ENCODE data around the gene GRAMD1A.
"Not testable (repeated sequence)": the region's sequence is repeated elsewhere in the genome, so short reads cannot be mapped to it uniquely, and the experiment has no call there.

Gene GRAMD1A

DNA sequence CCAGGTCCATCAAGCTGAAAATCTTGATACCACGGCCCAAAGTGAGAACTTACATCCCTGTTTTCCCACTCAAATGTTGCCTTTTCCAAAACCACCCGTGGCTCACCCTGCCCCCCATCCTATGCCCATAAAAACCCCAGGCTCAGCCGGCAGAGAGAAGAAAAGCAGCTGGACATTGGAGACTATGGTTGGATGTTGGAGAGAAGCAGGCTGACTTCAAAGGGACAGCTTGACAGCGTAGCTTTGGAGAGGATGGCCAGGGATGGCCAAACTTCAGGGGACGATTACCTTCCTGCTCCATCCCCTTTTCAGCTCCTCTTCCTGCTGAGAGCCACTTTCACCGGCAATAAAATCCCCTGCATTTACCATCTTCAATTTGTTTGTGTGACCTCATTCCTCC is 32.6 kb upstream of the GRAMD1A start:
- ChIA-PET CTCF (interaction anchor here (0.9 to 1.4 kb wide), 2 partner anchors 39 to 175 kb away, joined by 3 read pairs; no protein-coding TSS in a partner anchor), POLR2A (no interaction called here)
- DNase-seq (ENCODE audit: low read depth, low spot score), result no peak
- TF ChIP-seq, protein P1, sequence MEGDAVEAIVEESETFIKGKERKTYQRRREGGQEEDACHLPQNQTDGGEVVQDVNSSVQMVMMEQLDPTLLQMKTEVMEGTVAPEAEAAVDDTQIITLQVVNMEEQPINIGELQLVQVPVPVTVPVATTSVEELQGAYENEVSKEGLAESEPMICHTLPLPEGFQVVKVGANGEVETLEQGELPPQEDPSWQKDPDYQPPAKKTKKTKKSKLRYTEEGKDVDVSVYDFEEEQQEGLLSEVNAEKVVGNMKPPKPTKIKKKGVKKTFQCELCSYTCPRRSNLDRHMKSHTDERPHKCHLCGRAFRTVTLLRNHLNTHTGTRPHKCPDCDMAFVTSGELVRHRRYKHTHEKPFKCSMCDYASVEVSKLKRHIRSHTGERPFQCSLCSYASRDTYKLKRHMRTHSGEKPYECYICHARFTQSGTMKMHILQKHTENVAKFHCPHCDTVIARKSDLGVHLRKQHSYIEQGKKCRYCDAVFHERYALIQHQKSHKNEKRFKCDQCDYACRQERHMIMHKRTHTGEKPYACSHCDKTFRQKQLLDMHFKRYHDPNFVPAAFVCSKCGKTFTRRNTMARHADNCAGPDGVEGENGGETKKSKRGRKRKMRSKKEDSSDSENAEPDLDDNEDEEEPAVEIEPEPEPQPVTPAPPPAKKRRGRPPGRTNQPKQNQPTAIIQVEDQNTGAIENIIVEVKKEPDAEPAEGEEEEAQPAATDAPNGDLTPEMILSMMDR (IDR thresholded peaks at IDR 0.05; ENCODE audit: insufficient read depth, low read length, missing control alignments), result no peak
- H3K4me3 ChIP-seq (ENCODE audit: low read depth, low read length), result no peak overlapping the region

DNA sequence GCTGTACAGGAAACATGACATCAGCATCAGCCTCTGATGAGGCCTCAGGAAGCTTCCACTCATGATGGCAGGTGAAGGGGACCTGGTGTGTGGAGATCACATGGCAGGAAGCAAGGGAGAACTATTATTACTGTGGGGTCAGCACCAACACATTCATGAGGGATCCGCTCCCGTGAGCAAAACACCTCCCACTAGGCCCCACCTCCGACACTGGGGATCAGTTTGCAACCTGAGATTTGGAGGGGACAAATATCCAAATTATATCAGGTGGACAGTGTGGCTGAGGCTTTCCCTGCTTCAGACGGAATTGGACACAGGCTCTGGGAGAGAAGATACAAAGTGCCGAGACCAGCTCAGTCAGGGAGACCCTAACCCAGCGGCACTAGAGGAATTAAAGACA is 30.4 kb upstream of the GRAMD1A start:
- CTCF ChIA-PET, result interaction anchor here (0.7 to 1.2 kb wide), 2 partner anchors 45 to 74 kb away, joined by 3 to 4 read pairs; no protein-coding TSS in a partner anchor
- TF ChIP-seq, protein P1 (IDR thresholded peaks at IDR 0.05; ENCODE audit: insufficient read depth, low read length, missing control alignments), result no peak
- POLR2A ChIA-PET, result no interaction called here

DNA sequence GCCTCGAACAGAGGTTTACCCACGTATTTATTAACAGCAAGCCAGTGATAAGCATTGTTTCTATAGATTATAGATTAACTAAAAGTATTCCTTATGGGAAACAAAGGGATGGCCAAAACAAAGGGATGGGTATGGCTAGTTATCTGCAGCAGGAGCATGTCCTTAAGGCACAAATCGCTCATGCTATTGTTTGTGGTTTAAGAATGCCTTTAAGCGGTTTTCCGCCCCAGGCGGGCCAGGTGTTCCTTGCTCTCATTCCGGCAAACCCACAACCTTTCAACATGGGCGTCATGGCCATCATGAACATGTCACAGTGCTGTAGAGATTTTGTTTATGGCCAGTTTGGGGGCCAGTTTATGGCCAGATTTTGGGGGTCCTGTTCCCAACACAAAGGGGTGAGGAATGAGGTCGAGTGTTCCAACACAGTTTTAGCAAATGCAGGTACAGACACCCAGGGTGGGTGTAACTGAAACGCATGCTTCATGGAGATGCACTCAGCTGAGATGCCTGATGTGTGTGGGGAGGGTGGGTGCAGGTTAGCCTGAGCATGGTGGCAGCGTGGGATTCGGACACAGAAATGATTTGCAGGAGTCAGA is 29.8 kb upstream of the GRAMD1A start:
- CTCF ChIA-PET, result interaction anchor here (1.6 to 4.0 kb wide), 3 partner anchors 9 to 47 kb away, joined by 3 to 35 read pairs (median 20); partner anchors contain the start of gene ZNF792
- POLR2A ChIA-PET, result not testable (repeated sequence)

More for the DNA sequence above, 30.4 kb upstream of the GRAMD1A start:
- no peak overlapping the region for H3K4me3 ChIP-seq (ENCODE audit: low read depth, low read length)
- DNase-seq (ENCODE audit: low read depth, low spot score), result no peak

DNA sequence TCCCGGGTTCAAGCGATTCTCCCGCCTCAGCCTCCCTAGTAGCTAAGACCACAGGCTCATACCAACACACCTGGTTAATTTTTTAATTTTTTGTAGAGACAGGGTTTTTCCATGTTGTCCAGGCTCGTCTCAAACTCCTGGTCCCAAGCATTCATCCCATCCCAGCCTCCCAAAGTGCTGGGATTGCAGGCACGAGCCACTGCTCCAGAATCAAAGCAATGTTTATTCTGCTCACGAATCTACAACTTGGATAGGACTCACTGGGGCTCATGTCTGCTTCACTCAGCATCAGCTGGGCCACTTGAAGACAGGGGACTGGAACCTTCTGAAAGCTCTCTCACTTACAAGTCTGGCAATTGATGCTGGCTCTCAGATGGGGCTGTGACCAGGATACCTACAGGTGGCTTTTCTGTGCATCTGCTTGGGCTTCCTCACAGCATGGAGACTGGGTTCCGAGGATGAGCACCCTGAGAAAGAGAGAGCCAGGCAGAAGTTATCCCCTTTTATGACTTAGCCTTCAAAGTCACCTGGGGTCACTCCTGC is 27.9 kb upstream of the GRAMD1A start:
- CTCF ChIA-PET, result interaction anchor here (0.6 to 6.6 kb wide), 35 partner anchors 9 to 170 kb away, joined by 3 to 67 read pairs (median 4); partner anchors contain the start of gene ZNF792
- TF ChIP-seq, protein P1 (IDR thresholded peaks at IDR 0.05; ENCODE audit: insufficient read depth, low read length, missing control alignments), result no peak
- DNase-seq (ENCODE audit: low read depth, low spot score), result no peak
- H3K4me3 ChIP-seq (ENCODE audit: low read depth, low read length), result no peak overlapping the region
- POLR2A ChIA-PET, result no interaction called here

More for the DNA sequence above, 29.8 kb upstream of the GRAMD1A start:
- H3K4me3 ChIP-seq (ENCODE audit: low read depth, low read length); DNase-seq (ENCODE audit: low read depth, low spot score): not testable (repeated sequence)

DNA sequence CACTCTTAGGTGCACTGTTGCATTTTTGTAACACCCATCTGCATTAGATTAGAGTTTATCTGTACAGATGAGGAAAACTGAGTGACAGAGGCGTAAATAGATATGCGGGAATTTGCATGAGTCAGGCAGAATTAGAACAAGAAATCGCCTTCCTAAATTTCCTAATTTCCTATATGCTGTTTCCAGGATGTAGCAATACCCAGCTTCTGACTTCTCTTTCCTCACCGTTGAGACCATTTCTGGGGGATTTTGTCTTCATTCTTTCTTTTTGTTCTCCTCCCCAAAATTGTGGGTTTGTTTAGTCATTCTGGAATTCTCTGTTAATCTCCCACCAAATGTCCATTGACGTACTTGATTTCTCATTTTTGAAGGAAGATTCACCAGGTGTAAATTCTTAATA is 25.5 kb upstream of the GRAMD1A start:
- POLR2A ChIA-PET, result no interaction called here
- no peak for DNase-seq (ENCODE audit: low read depth, low spot score)
- CTCF ChIA-PET, result interaction anchor here (0.6 to 6.6 kb wide), 15 partner anchors 9 to 161 kb away, joined by 3 to 67 read pairs (median 3); partner anchors contain the start of gene LGI4
- TF ChIP-seq, protein P1 (IDR thresholded peaks at IDR 0.05; ENCODE audit: insufficient read depth, low read length, missing control alignments), result no peak
- H3K4me3 ChIP-seq (ENCODE audit: low read depth, low read length), result no peak overlapping the region

DNA sequence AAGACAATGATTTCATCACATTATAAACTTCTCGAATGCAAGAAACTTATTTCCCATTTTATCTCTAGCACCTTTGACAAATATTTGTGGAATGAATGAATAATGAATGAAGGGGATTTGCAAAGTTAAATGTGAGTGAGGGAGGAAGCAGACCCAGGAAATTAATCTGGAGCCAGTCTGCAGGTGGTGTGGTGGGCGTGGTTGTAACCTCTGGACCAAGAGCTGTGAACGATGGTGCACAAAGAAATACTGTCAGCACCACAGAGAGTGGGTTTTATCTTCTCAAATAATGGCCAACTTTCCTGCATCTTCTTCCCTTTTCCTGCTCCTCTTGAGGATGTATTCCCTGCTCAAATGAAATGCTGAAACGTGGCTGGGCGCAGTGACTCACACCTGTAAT is 25.1 kb upstream of the GRAMD1A start:
- POLR2A ChIA-PET, result no interaction called here
- H3K4me3 ChIP-seq (ENCODE audit: low read depth, low read length), result no peak overlapping the region
- DNase-seq (ENCODE audit: low read depth, low spot score), result no peak
- CTCF ChIA-PET, result interaction anchor here (0.6 to 6.6 kb wide), 11 partner anchors 12 to 173 kb away, joined by 3 to 67 read pairs (median 5); no protein-coding TSS in a partner anchor
- TF ChIP-seq, protein P1 (IDR thresholded peaks at IDR 0.05; ENCODE audit: insufficient read depth, low read length, missing control alignments), result no peak
